H1 (cell line): Measurements from ENCODE around the gene KANSL1. TPM values are rescaled to one million over a fixed set of nuclear protein-coding genes. Genes with fewer than 3 reads are reported as not detected.

Experiments used
- CTCF ChIA-PET: fragments of 300-600 bp; sonication (Branson Sonifier 250); formaldehyde crosslinking; loops from one replicate; lab custom pipeline; 2021; ENCODE audit not compliant: partially characterized antibody; lab: Charles Lee
- POLR2A ChIA-PET: fragments of 300-600 bp; sonication (Branson Sonifier 250); formaldehyde crosslinking; loops from one replicate; lab custom pipeline; 2021; ENCODE audit warnings: inconsistent platforms; ENCODE audit not compliant: partially characterized antibody; lab: Charles Lee
- DNase-seq, 2 experiments: peaks; one replicate each; pipeline versions ENCODE4 v3.0.0 to v3.0.0-alpha.2; 2010 to 2022; ENCODE audit warnings: low spot score in 2 of 2, low read depth in 1 of 2, mixed read lengths in 1 of 2
- FAIRE-seq: peaks from 2 replicates; lab custom pipeline; 2011; peaks lifted over from hg19 to GRCh38; lab: Jason Lieb, UNC
- H2AFZ ChIP-seq: 2 replicates; pipeline ENCODE4 v1.8.1; 2012; ENCODE audit warnings: low read length, inconsistent platforms
- H2AK5ac ChIP-seq: 2 replicates; pipeline ENCODE4 v1.6.1; 2013; ENCODE audit warnings: low read depth, low read length
- H2BK120ac ChIP-seq: replicated peaks from 2 replicates; pipeline ENCODE3; 2013; ENCODE audit warnings: low read depth, low read length, inconsistent platforms
- H2BK12ac ChIP-seq: 2 replicates; pipeline ENCODE4 v1.6.1; 2013; ENCODE audit warnings: low read depth, low read length
- H2BK15ac ChIP-seq: 2 replicates; pipeline ENCODE4 v1.6.1; 2013; ENCODE audit warnings: low read length
- H2BK20ac ChIP-seq: 2 replicates; pipeline ENCODE4 v1.6.1; 2013; ENCODE audit warnings: low read length
- H2BK5ac ChIP-seq: 2 replicates; pipeline ENCODE4 v1.6.1; 2013; ENCODE audit warnings: low read depth, low read length
- H3K14ac ChIP-seq: 2 replicates; pipeline ENCODE4 v1.6.1; 2013; ENCODE audit warnings: inconsistent platforms; ENCODE audit not compliant: insufficient read length
- H3K18ac ChIP-seq: 2 replicates; pipeline ENCODE4 v1.6.1; 2013; ENCODE audit warnings: low read length; ENCODE audit errors: extremely low read depth
- H3K23ac ChIP-seq: 2 replicates; pipeline ENCODE4 v1.6.1; 2013; ENCODE audit warnings: inconsistent platforms; ENCODE audit not compliant: insufficient read length
- H3K23me2 ChIP-seq: 2 replicates; pipeline ENCODE4 v1.6.1; 2013; ENCODE audit warnings: low read depth, low read length
- H3K27ac ChIP-seq: 2 replicates; pipeline ENCODE4 v1.6.1; 2011; ENCODE audit warnings: low read depth, low read length, inconsistent platforms
- H3K27me3 ChIP-seq, 4 experiments: replicated peaks in 1 of 4; 1 replicate in 1 of 4; 2 replicates in 3 of 4; pipeline versions ENCODE4 v1.6.1 to v1.8.1; 2011 to 2013; ENCODE audit warnings: low read length in 3 of 4, mild to moderate bottlenecking in 3 of 4, inconsistent platforms in 2 of 4, mixed read lengths in 2 of 4, moderate library complexity in 1 of 4; ENCODE audit not compliant: control insufficient read depth in 3 of 4, insufficient read depth in 3 of 4; ENCODE audit errors: extremely low read depth in 1 of 4
- H3K36me3 ChIP-seq, 4 experiments: 2 replicates each; pipeline versions ENCODE4 v1.6.1 to v1.8.1; 2011 to 2013; ENCODE audit warnings: mild to moderate bottlenecking in 4 of 4, low read length in 3 of 4, moderate library complexity in 2 of 4, control low read depth in 1 of 4, inconsistent platforms in 1 of 4; ENCODE audit not compliant: insufficient read depth in 4 of 4, control insufficient read depth in 2 of 4
- H3K4ac ChIP-seq: replicated peaks from 2 replicates; pipeline ENCODE3; 2013; ENCODE audit warnings: low read length, low read depth, mixed read lengths, inconsistent platforms; ENCODE audit not compliant: insufficient read length
- H3K4me1 ChIP-seq, 4 experiments: replicated peaks in 1 of 4; 1 replicate in 1 of 4; 2 replicates in 3 of 4; pipeline versions ENCODE4 v1.6.1 to v1.8.1; 2011 to 2013; ENCODE audit warnings: low read length in 3 of 4, inconsistent platforms in 2 of 4, mixed read lengths in 1 of 4; ENCODE audit not compliant: insufficient read depth in 4 of 4, control insufficient read depth in 3 of 4
- H3K4me2 ChIP-seq, 2 experiments: 2 replicates each; pipeline versions ENCODE4 v1.6.1 to v1.8.1; 2011 to 2013; ENCODE audit warnings: low read depth in 2 of 2, low read length in 2 of 2, control low read depth in 1 of 2, inconsistent platforms in 1 of 2, mild to moderate bottlenecking in 1 of 2; ENCODE audit not compliant: insufficient read depth in 1 of 2
- H3K4me3 ChIP-seq, 4 experiments: fragments of 200-600, 300-600 bp in 1 of 4; sonication (generic), shearing (Covaris generic), sonication (Bioruptor Twin) in 1 of 4; 2 replicates each; pipeline versions ENCODE4 v1.5.1 to v1.8.1; 2011 to 2016; ENCODE audit warnings: low read length in 4 of 4, low read depth in 3 of 4, control low read depth in 2 of 4, inconsistent platforms in 2 of 4, mild to moderate bottlenecking in 2 of 4, mixed read lengths in 1 of 4, moderate library complexity in 1 of 4; ENCODE audit not compliant: insufficient read depth in 2 of 4; ENCODE audit errors: extremely low read depth in 1 of 4
- H3K56ac ChIP-seq: replicated peaks from 2 replicates; pipeline ENCODE3; 2013; ENCODE audit warnings: low read depth, mild to moderate bottlenecking, mixed read lengths, low read length, inconsistent platforms; ENCODE audit not compliant: insufficient read length
- H3K79me1 ChIP-seq: 2 replicates; pipeline ENCODE4 v1.6.1; 2013; ENCODE audit warnings: low read depth, low read length, control low read depth
- H3K79me2 ChIP-seq, 2 experiments: 2 replicates each; pipeline versions ENCODE4 v1.6.1 to v1.8.1; 2012 to 2013; ENCODE audit warnings: low read length in 2 of 2, mild to moderate bottlenecking in 2 of 2, inconsistent platforms in 1 of 2; ENCODE audit not compliant: insufficient read depth in 2 of 2, control insufficient read depth in 1 of 2
- H3K9ac ChIP-seq, 4 experiments: replicated peaks in 1 of 4; 1 replicate in 1 of 4; 2 replicates in 3 of 4; pipeline versions ENCODE4 v1.6.1 to v1.8.1; 2011 to 2013; ENCODE audit warnings: low read depth in 3 of 4, low read length in 3 of 4, control low read depth in 2 of 4, mild to moderate bottlenecking in 2 of 4, moderate library complexity in 2 of 4, inconsistent platforms in 1 of 4; ENCODE audit errors: extremely low read depth in 1 of 4
- H3K9me3 ChIP-seq, 2 experiments: 2 replicates each; pipeline versions ENCODE4 v1.6.1 to v1.8.1; 2012 to 2013; ENCODE audit warnings: mild to moderate bottlenecking in 2 of 2, moderate library complexity in 2 of 2, control low read depth in 1 of 2, inconsistent platforms in 1 of 2, low read depth in 1 of 2, low read length in 1 of 2, mixed read lengths in 1 of 2; ENCODE audit not compliant: insufficient read depth in 2 of 2
- H4K20me1 ChIP-seq, 2 experiments: replicated peaks in 1 of 2; 2 replicates each; pipeline versions ENCODE3 to v1.8.1; 2011 to 2013; ENCODE audit warnings: inconsistent platforms in 2 of 2, low read length in 2 of 2, mild to moderate bottlenecking in 1 of 2; ENCODE audit not compliant: insufficient read depth in 2 of 2, control insufficient read depth in 1 of 2
- H4K5ac ChIP-seq: 2 replicates; pipeline ENCODE4 v1.6.1; 2013; ENCODE audit warnings: low read length, low read depth, mixed read lengths, inconsistent platforms; ENCODE audit not compliant: insufficient read length
- H4K8ac ChIP-seq: 2 replicates; pipeline ENCODE4 v1.8.0; 2013; ENCODE audit warnings: mild to moderate bottlenecking, moderate library complexity, low read length, inconsistent platforms; ENCODE audit not compliant: insufficient read depth; ENCODE audit errors: extremely low read depth
- H4K91ac ChIP-seq: replicated peaks from 2 replicates; pipeline ENCODE3; 2013; ENCODE audit warnings: low read length, mixed read lengths, inconsistent platforms; ENCODE audit not compliant: insufficient read length
- ASH2L ChIP-seq: fragments of 200-600, 300-600 bp; sonication (generic); IDR thresholded peaks from one replicate; pipeline ENCODE4 v1.7.1; 2017; ENCODE audit warnings: low read length
- BCL11A ChIP-seq, 2 experiments: IDR thresholded peaks; one replicate each; pipeline ENCODE4 v1.6.1; 2011; ENCODE audit warnings: low read depth in 2 of 2, low read length in 2 of 2, mild to moderate bottlenecking in 2 of 2
- CTCF ChIP-seq, 3 experiments: IDR thresholded peaks; 1 replicate in 2 of 3; 2 replicates in 1 of 3; pipeline versions ENCODE4 v1.5.1 to v1.6.1; 2011; ENCODE audit warnings: low read length in 3 of 3, mild to moderate bottlenecking in 3 of 3, inconsistent platforms in 2 of 3, low read depth in 1 of 3, moderate library complexity in 1 of 3; ENCODE audit not compliant: insufficient read depth in 1 of 3; ENCODE audit errors: control extremely low read depth in 1 of 3
- FOSL1 ChIP-seq: IDR thresholded peaks from 2 replicates; pipeline ENCODE4 v1.6.1; 2011; ENCODE audit warnings: mild to moderate bottlenecking, low read depth, low read length, moderate library complexity; ENCODE audit not compliant: insufficient read depth
- JUN ChIP-seq: IDR thresholded peaks from 2 replicates; pipeline ENCODE4 v1.6.1; 2011; ENCODE audit warnings: low read depth, mild to moderate bottlenecking, improper control_type of control experiment, low read length
- NANOG ChIP-seq: IDR thresholded peaks from 2 replicates; pipeline ENCODE4 v1.6.1; 2011; ENCODE audit warnings: low read length, low read depth, mild to moderate bottlenecking, inconsistent platforms; ENCODE audit not compliant: insufficient read depth, poor library complexity, severe bottlenecking
- NRF1 ChIP-seq: IDR thresholded peaks from 2 replicates; pipeline ENCODE4 v1.6.1; 2011; ENCODE audit warnings: mild to moderate bottlenecking, low read depth, low read length, improper control_type of control experiment
- POLR2AphosphoS5 ChIP-seq: IDR thresholded peaks from 2 replicates; pipeline ENCODE4 v1.6.1; 2011; ENCODE audit warnings: low read depth, low read length
- RAD21 ChIP-seq, 2 experiments: IDR thresholded peaks in 1 of 2; conservative IDR thresholded peaks in 1 of 2; 2 replicates each; pipeline ENCODE4 v1.6.1; 2011; ENCODE audit warnings: low read depth in 2 of 2, low read length in 2 of 2, improper control_type of control experiment in 1 of 2, inconsistent platforms in 1 of 2, mild to moderate bottlenecking in 1 of 2, moderate library complexity in 1 of 2
- RXRA ChIP-seq: IDR thresholded peaks from 2 replicates; pipeline ENCODE4 v1.6.1; 2011; ENCODE audit warnings: low read depth, mild to moderate bottlenecking, low read length, moderate library complexity; ENCODE audit not compliant: insufficient read depth
- WGBS, 2 experiments: shearing (Covaris generic) in 1 of 2; methylation state at CpG; one replicate each; pipeline versions ENCODE4 v1.1.6 to v1.1.7; 2013 to 2015; ENCODE audit warnings: low lambda C conversion rate in 2 of 2, mixed read lengths in 2 of 2, inconsistent platforms in 1 of 2, low coverage in 1 of 2, missing lambda C conversion rate in 1 of 2; ENCODE audit not compliant: insufficient replicate concordance in 2 of 2, insufficient coverage in 1 of 2, insufficient read length in 1 of 2; ENCODE audit errors: extremely low coverage in 1 of 2, missing lambda C conversion rate in 1 of 2; 5-methylcytosine and 5-hydroxymethylcytosine counted together
- polyA plus RNA-seq, 7 experiments: library from polyadenylated mRNA; depleted of rRNA in 3 of 7; stranded (reverse) in 5 of 7; unstranded in 2 of 7; fragments of >200 nt in 5 of 7; fragments of 200-250 nt in 2 of 7; gene quantifications; 1 replicate in 5 of 7; 2 replicates in 1 of 7; 4 replicates in 1 of 7; pipeline versions ENCODE4 v1.2.1 to v1.2.3, GENCODE V29; 2011 to 2013; ENCODE audit warnings: missing spikeins in 2 of 7, mixed read lengths in 2 of 7
- total RNA-seq: library from RNA; stranded (reverse); fragmentation: NEBNext Ultra II Directional; extraction: Animal tissue kit (Norgen Biotek cat#: 25700); gene quantifications from 2 replicates; pipeline ENCODE4 v1.2.1, GENCODE V29; 2021

Gene KANSL1
- total and polyA plus RNA-seq, 2 of the 8 experiments (the other 6 are each of a cell fraction or from before 2014, with no cell fraction given): 34.0 to 128 TPM

GRCh38 chr17:46163316-46163715 lies 29.9 kb downstream of the KANSL1 start:
- H3K79me2 ChIP-seq: peaks cover 93 to 100% of the 10 kb centered on the region in 2 experiments
- no peak overlapping the region for H4K91ac ChIP-seq
- no peak overlapping the region for H2BK5ac ChIP-seq
- no peak overlapping the region for H2BK12ac ChIP-seq
- H3K9ac ChIP-seq: no peak overlapping the region
- no peaks in the 10 kb centered on the region for H3K27me3 ChIP-seq
- H4K5ac ChIP-seq: no peak overlapping the region
- no peaks in the 10 kb centered on the region for H3K9me3 ChIP-seq
- H3K4me1 ChIP-seq: peaks cover 0 to 10% (median 4%) of the 10 kb centered on the region in 4 experiments; a peak in 3 of 7 replicates
- H3K36me3 ChIP-seq: no peaks in the 10 kb centered on the region; a peak in 1 of 8 replicates
- no peak overlapping the region for H3K4me2 ChIP-seq
- no peak overlapping the region for H2BK20ac ChIP-seq
- H4K8ac ChIP-seq: no peak overlapping the region
- no peak overlapping the region for H3K27ac ChIP-seq
- ChIA-PET POLR2A (interaction anchor here (0.9 to 18.1 kb wide), 6 partner anchors 9 to 20 kb away, joined by 4 to 208 read pairs (median 9); no protein-coding TSS in a partner anchor), CTCF (interaction anchor here (0.5 to 3.9 kb wide), 11 partner anchors 9 to 160 kb away, joined by 3 to 16 read pairs (median 4); no protein-coding TSS in a partner anchor)
- no peak overlapping the region for H3K4ac ChIP-seq
- no peak overlapping the region for H2BK120ac ChIP-seq
- peaks cover 39 to 81% of the 10 kb centered on the region in 2 experiments for H4K20me1 ChIP-seq
- no peak overlapping the region for H3K18ac ChIP-seq
- WGBS, 2 experiments: 95% methylated on average over 1 of the region's 1 CpG; no CpG with 5 or more reads in 1 of the 2 experiments
- no peak overlapping the region for H3K56ac ChIP-seq
- no peaks in the 10 kb centered on the region for H3K23me2 ChIP-seq
- H2BK15ac ChIP-seq: no peak overlapping the region
- no peak overlapping the region for H3K23ac ChIP-seq
- H2AK5ac ChIP-seq: no peak overlapping the region
- FAIRE-seq: no peak
- no peak overlapping the region for H2AFZ ChIP-seq
- DNase-seq: no peak
- H3K4me3 ChIP-seq: no peak overlapping the region
- peaks cover 7% of the 10 kb centered on the region for H3K79me1 ChIP-seq
- H3K14ac ChIP-seq: no peak overlapping the region
- no peak for TF ChIP-seq POLR2AphosphoS5
- TF ChIP-seq JUN: no peak
- TF ChIP-seq NRF1: no peak
- TF ChIP-seq CTCF (IDR thresholded peaks at IDR 0.05; ENCODE audit: control extremely low read depth in 1 of 3, insufficient read depth in 1 of 3, low read depth in 1 of 3, low read length in 3 of 3): no peak
- no peak for TF ChIP-seq ASH2L
- TF ChIP-seq FOSL1: no peak
- TF ChIP-seq BCL11A (IDR thresholded peaks at IDR 0.05; ENCODE audit: low read depth in 2 of 2, low read length in 2 of 2): no peak
- no peak for TF ChIP-seq NANOG
- TF ChIP-seq RXRA: no peak
- no peak for TF ChIP-seq RAD21 (IDR thresholded peaks at IDR 0.05 in 1 of 2, conservative IDR thresholded peaks at IDR 0.05 in 1 of 2; ENCODE audit: low read depth in 2 of 2, low read length in 2 of 2)
